Chondrocyte (in vitro differentiated cells): ENCODE results near the gene WFDC1. TPM values are rescaled to one million over a fixed set of nuclear protein-coding genes. Genes with fewer than 3 reads are reported as not detected.

ENCODE experiments used
- DNase-seq: peaks from one replicate; pipeline ENCODE4 v3.0.0; 2021; ENCODE audit warnings: mixed read lengths, low spot score
- H3K27ac Mint-ChIP-seq: one replicate; pipeline ENCODE4 v1.8.0; 2021; ENCODE audit warnings: mild to moderate bottlenecking, moderate library complexity, mixed read lengths; ENCODE audit not compliant: unreplicated experiment
- H3K27me3 Mint-ChIP-seq: 2 replicates; pipeline ENCODE4 v1.8.0; 2021; ENCODE audit warnings: low read depth, mixed read lengths
- H3K36me3 Mint-ChIP-seq: 2 replicates; pipeline ENCODE4 v1.8.0; 2021; ENCODE audit warnings: low read depth, mixed read lengths
- H3K4me1 Mint-ChIP-seq: 2 replicates; pipeline ENCODE4 v1.8.0; 2021; ENCODE audit warnings: low read depth, mild to moderate bottlenecking, mixed read lengths
- H3K4me3 Mint-ChIP-seq: one replicate; pipeline ENCODE4 v1.8.0; 2021; ENCODE audit warnings: mild to moderate bottlenecking, moderate library complexity, mixed read lengths; ENCODE audit not compliant: unreplicated experiment
- H3K9me3 Mint-ChIP-seq: 2 replicates; pipeline ENCODE4 v1.8.0; 2021; ENCODE audit warnings: low read depth, mixed read lengths
- CTCF ChIP-seq: fragments of 200-600 bp; sonication (generic); IDR thresholded peaks from 2 replicates; pipeline ENCODE4 v1.5.0; 2021; ENCODE audit warnings: antibody characterized with exemption, mild to moderate bottlenecking, moderate library complexity
- long read RNA-seq: library from polyadenylated mRNA; stranded (forward); transcript quantifications from one replicate; pipeline ENCODE4 v2.0.0, GENCODE V29; 2021
- total RNA-seq: library from RNA; stranded (reverse); gene quantifications from 3 replicates; pipeline ENCODE4 v1.2.1, GENCODE V29; 2021

WFDC1 gene
- 3.5 to 5.7 TPM (median 5.6 TPM) in 3 replicates for total RNA-seq
- long read RNA-seq, transcript WFDC1-201 (7 exons, 1,534 nt): major isoform, 9 of 14 reads
- long read RNA-seq, partial matches to known transcripts: 2 of 14 reads
- long read RNA-seq, other reads (novel, unspliced or antisense): 2 of 14 reads

- H3K4me3 Mint-ChIP-seq: peak within 1 kb of the TSS; percentile 51
- no peak for DNase-seq
- H3K27me3 Mint-ChIP-seq: peaks cover 13% of the 10 kb centered on the region
- peaks cover 40% of the 10 kb centered on the region for H3K4me1 Mint-ChIP-seq
- no peaks in the 10 kb centered on the region for H3K9me3 Mint-ChIP-seq
- H3K27ac Mint-ChIP-seq: peak within 1 kb of the TSS; percentile 6
- peak; percentile 8 for TF ChIP-seq CTCF
- H3K36me3 Mint-ChIP-seq: no peaks in the 10 kb centered on the region
Measured at GRCh38 chr16:84294531-84295142, at the start of gene WFDC1. Gene WFDC1, plus strand, starts transcription at chr16:84294878. Its CDS starts 94 bp downstream, at chr16:84294972.

GRCh38 chr16:84245956-84246678, 48.6 kb upstream of the WFDC1 start:
- TF ChIP-seq CTCF: no peak
- Mint-ChIP-seq H3K9me3 (peaks cover 6% of the 10 kb centered on the region), H3K4me1 (no peaks in the 10 kb centered on the region), H3K27me3 (peaks cover 61% of the 10 kb centered on the region), H3K4me3 (no peak overlapping the region), H3K36me3 (peaks cover 4% of the 10 kb centered on the region), H3K27ac (no peak overlapping the region)
- DNase-seq: no peak

GRCh38 chr16:84246679-84247077, 48.0 kb upstream of the WFDC1 start:
- TF ChIP-seq CTCF: no peak
- peaks cover 6% of the 10 kb centered on the region for H3K9me3 Mint-ChIP-seq
- H3K36me3 Mint-ChIP-seq: peaks cover 4% of the 10 kb centered on the region
- H3K27ac Mint-ChIP-seq: no peak overlapping the region
- H3K4me3 Mint-ChIP-seq: no peak overlapping the region
- DNase-seq: peak; percentile 1
- H3K4me1 Mint-ChIP-seq: no peaks in the 10 kb centered on the region
- H3K27me3 Mint-ChIP-seq: peaks cover 61% of the 10 kb centered on the region

GRCh38 chr16:84247331-84247730, 47.3 kb upstream of the WFDC1 start:
- DNase-seq: peak; percentile 2
- H3K27ac Mint-ChIP-seq: no peak overlapping the region
- H3K9me3 Mint-ChIP-seq: peaks cover 6% of the 10 kb centered on the region
- no peak overlapping the region for H3K4me3 Mint-ChIP-seq
- H3K27me3 Mint-ChIP-seq: peaks cover 66% of the 10 kb centered on the region
- TF ChIP-seq CTCF: no peak
- H3K4me1 Mint-ChIP-seq: no peaks in the 10 kb centered on the region
- H3K36me3 Mint-ChIP-seq: peaks cover 4% of the 10 kb centered on the region

GRCh38 chr16:84247844-84248243, 46.8 kb upstream of the WFDC1 start:
- Mint-ChIP-seq H3K4me1 (no peaks in the 10 kb centered on the region), H3K27ac (no peak overlapping the region), H3K36me3 (peaks cover 4% of the 10 kb centered on the region), H3K9me3 (peaks cover 6% of the 10 kb centered on the region), H3K27me3 (peaks cover 67% of the 10 kb centered on the region), H3K4me3 (no peak overlapping the region)
- no peak for DNase-seq
- no peak for TF ChIP-seq CTCF
